ENCODE measurements around the gene USP31.

Gene USP31

DNA sequence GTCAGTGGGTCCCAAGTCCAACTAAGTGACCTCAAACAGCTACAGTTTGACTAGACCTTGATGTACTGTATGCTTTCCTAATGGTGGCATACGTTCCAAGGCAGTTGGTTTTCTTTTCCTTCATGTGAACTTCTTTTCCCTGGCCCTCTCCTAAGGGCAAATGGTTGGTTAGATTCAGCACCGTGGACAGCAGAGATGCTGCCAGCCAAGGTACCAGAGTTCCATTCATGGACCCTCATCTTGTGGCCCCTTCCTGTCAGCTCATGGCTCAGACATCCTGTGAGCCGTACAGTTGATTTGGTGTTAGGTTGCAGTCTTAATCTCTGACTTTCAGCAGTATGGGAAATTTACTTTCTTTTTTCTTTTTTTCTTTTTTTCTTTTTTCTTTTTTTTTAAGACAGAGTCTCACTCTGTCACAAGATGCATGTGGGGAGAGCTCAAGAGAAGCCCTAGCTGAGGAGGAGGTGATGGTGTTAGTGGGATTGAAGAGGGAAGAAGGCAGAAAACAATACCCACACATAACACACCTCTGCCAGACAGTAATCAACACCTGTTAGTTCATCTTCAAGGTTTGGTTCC, 122.4 kb downstream of the USP31 start:
- no peak for DNase-seq (ENCODE audit: low spot score)
- in situ Hi-C loops (cut with MboI; ENCODE audit: low sequenced_read_pairs, unreplicated experiment): no loop called here
- TF ChIP-seq, protein P1, sequence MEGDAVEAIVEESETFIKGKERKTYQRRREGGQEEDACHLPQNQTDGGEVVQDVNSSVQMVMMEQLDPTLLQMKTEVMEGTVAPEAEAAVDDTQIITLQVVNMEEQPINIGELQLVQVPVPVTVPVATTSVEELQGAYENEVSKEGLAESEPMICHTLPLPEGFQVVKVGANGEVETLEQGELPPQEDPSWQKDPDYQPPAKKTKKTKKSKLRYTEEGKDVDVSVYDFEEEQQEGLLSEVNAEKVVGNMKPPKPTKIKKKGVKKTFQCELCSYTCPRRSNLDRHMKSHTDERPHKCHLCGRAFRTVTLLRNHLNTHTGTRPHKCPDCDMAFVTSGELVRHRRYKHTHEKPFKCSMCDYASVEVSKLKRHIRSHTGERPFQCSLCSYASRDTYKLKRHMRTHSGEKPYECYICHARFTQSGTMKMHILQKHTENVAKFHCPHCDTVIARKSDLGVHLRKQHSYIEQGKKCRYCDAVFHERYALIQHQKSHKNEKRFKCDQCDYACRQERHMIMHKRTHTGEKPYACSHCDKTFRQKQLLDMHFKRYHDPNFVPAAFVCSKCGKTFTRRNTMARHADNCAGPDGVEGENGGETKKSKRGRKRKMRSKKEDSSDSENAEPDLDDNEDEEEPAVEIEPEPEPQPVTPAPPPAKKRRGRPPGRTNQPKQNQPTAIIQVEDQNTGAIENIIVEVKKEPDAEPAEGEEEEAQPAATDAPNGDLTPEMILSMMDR (IDR thresholded peaks at IDR 0.05; ENCODE audit: borderline replicate concordance, control extremely low read depth, extremely low read depth, insufficient read depth, missing control alignments): no peak

DNA sequence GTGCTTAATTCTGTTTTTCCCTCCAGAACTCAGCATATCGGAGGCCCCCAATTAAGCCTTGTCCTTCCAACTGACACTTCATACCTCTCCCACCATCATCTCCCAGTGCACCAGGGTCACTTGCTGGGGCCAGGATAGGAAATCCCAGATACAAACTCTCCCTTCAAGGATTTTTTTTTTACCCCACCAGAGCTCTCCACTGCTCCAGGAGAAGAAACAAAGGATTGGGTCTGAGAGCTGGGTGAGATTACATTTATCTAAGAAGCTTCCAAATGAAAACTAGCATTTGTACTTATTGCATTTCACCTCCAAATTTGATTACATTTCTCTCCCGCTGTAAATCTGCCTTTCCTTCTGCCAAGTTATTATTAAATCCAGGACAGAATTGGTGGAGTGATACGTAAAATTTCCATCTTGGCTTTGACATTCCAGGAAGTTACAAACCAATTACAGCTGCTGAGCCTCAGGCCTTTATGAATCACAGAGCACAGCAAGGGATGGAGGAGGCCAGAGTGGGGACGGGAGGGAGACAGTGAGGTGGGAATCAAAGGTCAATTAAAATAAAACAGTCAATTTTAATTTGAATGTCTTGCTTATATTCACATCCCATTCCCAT, 123.5 kb downstream of the USP31 start:
- DNase-seq (ENCODE audit: low spot score): no peak
- in situ Hi-C loops (cut with MboI; ENCODE audit: low sequenced_read_pairs, unreplicated experiment): no loop called here

DNA sequence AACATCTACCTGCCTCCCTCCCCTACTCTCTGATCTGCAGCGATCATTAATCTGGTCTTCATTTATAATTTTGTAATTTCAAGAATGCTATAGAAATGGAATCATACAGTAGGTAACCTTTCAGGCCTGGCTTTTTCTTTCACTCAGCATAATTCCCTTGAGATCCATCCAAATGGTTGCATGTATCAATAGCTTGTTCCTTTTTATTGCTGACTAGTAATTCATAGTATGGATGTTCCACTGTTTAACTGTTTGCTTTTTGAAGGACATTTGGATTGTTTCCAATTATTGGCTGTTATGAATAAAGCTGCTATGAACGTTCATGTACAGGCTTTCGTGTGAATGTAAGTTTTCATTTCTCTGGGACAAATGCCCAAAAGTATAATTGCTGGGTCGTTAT, 125.2 kb downstream of the USP31 start:
- in situ Hi-C loops (cut with MboI; ENCODE audit: low sequenced_read_pairs, unreplicated experiment): no loop called here
- TF ChIP-seq, protein P1 (IDR thresholded peaks at IDR 0.05; ENCODE audit: borderline replicate concordance, control extremely low read depth, extremely low read depth, insufficient read depth, missing control alignments): no peak
- no peak for DNase-seq (ENCODE audit: low spot score)

More for the DNA sequence above, 123.5 kb downstream of the USP31 start:
- TF ChIP-seq, protein P1 (IDR thresholded peaks at IDR 0.05; ENCODE audit: borderline replicate concordance, control extremely low read depth, extremely low read depth, insufficient read depth, missing control alignments): no peak

DNA sequence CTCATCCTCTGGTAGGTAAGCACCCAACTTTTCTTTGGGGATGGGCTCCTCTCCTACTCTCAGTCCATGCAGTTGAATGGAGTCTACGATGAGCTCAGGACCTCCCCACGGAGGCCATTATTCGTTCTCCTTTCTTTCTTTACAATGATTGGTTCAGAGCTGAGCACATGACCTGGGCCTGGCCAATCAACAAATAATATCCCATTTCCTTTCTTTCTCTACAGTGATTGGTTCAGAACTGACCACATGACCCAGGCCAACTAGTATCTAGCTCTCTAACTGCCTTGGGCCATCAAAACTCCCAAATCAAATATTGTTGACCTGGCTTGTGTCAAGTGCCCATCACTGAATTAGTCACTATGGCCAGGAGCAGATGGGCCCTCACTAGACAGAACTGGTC, 129.2 kb downstream of the USP31 start:
- in situ Hi-C loops (cut with MboI; ENCODE audit: low sequenced_read_pairs, unreplicated experiment): no loop called here

DNA sequence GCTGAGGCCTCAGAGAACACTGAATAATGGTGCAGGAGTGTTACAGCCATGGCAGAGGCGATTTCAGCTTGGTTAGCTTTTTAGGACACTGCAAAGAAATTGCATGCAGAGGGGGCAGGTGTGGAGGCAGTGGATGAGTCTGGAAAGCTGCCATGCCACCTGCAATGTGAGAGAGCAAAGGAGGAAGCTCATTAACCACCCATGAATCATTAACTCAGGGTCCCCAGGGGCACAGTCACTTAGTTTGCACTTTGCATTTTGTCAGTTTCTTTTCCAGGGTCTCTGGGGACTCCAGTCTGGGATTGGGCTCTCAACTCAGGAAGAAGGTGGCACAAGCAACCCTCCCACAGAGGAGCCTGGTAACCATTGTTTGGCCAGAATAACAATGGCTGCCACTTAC, 132.9 kb downstream of the USP31 start:
- no peak for DNase-seq (ENCODE audit: low spot score)
- in situ Hi-C loops (cut with MboI; ENCODE audit: low sequenced_read_pairs, unreplicated experiment): no loop called here
- TF ChIP-seq, protein P1 (IDR thresholded peaks at IDR 0.05; ENCODE audit: borderline replicate concordance, control extremely low read depth, extremely low read depth, insufficient read depth, missing control alignments): no peak

More for the DNA sequence above, 129.2 kb downstream of the USP31 start:
- TF ChIP-seq, protein P1 (IDR thresholded peaks at IDR 0.05; ENCODE audit: borderline replicate concordance, control extremely low read depth, extremely low read depth, insufficient read depth, missing control alignments): no peak
- DNase-seq (ENCODE audit: low spot score): no peak

DNA sequence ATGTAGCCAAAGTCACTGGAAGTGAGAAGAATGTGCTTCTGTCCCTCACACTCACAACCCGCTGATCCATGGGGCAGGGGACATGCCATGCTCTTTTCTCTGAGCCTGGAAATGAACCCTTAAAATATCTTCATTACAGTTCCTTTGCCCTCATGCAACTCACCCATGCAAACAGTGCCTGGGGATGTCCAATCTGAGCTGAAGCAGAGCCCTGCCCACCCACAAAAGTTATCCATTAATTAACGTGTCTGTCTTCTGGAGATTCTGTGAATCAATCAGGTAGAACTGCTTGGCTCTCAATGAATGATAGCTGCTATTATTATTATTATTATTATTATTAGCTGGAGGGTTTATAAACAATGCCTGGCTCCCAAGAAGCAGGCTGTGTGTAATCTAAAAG, 133.7 kb downstream of the USP31 start:
- in situ Hi-C loops (cut with MboI; ENCODE audit: low sequenced_read_pairs, unreplicated experiment): no loop called here
- DNase-seq (ENCODE audit: low spot score): no peak
- TF ChIP-seq, protein P1 (IDR thresholded peaks at IDR 0.05; ENCODE audit: borderline replicate concordance, control extremely low read depth, extremely low read depth, insufficient read depth, missing control alignments): no peak

All from GM13976 (cell line).